ENCODE results near the gene TYRO3. TPM values are rescaled to one million over a fixed set of nuclear protein-coding genes. Genes with fewer than 3 reads are reported as not detected.

The TYRO3 gene
- total RNA-seq (2014; rRNA removed; shearing (Covaris generic)), result 10.8 and 11.8 TPM in 2 replicates

DNA sequence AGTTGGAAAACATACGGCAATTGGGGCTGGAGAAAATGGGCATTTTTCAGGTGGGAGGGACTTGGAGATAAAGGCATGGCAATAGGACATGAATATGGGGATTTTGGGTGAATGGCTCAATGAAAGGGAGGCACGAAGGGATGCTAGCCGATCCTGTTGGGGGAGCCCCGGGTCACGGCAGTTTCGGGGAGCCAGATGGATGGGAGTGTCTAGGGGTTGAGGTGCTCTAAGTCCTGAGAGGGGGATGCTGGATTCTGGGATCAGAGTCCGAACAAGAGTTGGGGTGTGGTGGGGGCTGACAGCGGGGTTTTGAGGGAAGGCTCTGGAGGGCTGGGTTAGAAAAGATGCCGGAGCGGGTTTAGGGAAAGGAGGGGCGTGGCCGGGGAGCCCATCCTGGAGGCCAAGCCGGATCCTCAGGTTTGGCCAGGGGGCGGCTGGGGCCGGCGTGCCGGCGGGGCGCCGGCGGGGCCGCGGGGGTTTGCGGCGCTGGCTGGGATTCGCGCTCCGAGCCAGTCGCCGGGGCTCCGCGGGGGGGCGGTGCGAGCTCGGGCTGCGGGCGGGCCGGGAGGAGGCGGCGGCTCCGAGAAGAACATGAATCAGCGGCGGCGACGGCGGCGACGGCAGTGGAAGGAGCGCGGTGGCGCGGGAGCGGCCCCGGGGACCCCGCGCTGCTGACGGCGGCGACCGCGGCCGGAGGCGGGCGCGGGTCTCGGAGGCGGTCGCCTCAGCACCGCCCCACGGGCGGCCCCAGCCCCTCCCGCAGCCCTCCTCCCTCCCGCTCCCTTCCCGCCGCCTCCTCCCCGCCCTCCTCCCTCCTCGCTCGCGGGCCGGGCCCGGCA, at the start of gene TYRO3:
TSS of gene TYRO3 (plus strand) at position 813 of the 839 bp plus-strand sequence. CDS start 46 bp downstream, outside the sequence.

DNA sequence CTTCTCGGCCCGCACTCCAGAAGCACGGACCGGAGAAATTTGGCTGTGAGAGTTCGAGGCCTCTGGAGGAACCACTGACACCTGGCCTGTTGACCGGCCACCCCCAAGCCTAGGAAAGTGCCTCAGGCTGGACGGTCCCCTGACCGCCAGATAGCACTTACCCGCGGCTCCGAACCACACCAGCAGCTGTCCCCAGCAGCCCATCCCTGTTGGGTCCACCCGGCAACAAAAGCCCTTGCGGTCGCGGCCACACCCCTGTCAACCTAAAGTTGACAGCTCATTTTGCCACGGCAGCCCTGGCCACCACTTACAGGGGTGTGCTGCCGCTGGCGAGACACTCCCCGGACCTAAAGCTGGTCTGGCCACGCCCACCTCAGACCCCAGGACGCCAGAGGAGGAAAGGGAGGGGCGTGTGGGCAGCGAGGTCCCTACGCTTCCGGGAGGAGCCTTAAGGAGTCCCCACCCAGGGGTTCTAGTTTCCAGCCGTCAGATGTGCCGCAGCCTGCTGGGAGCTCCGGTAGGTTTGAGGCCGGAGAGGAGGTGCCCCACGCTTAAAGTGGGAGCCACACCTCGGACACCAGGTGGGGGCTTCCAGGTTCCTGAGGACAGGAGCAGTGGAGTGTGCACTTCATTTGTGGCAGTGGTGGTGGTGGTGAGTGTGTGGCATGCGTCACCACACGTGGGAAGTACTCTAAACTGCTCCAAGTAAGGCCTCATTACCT, 45.3 kb upstream of the TYRO3 start, which contains the start of gene LTK:
TSS of gene LTK (minus strand) at position 322 of the 722 bp plus-strand sequence. CDS start at position 204, 118 bp downstream.

Other genes starting within 250 kb of the TYRO3 start
- gene OIP5, start 226.6 kb upstream of the TYRO3 start, total RNA-seq (2014; rRNA removed; shearing (Covaris generic)), result 14.0 and 19.5 TPM in 2 replicates
- 126 and 131 TPM in 2 replicates for gene NUSAP1, start 226.3 kb upstream of the TYRO3 start, total RNA-seq (2014; rRNA removed; shearing (Covaris generic))
- gene NDUFAF1, start 156.7 kb upstream of the TYRO3 start, total RNA-seq (2014; rRNA removed; shearing (Covaris generic)), result 38.1 and 39.1 TPM in 2 replicates
- 18.8 and 26.3 TPM in 2 replicates for gene RTF1, start 142.1 kb upstream of the TYRO3 start, total RNA-seq (2014; rRNA removed; shearing (Covaris generic))
- 1.8 and 1.9 TPM in 2 replicates for gene ITPKA, start 65.3 kb upstream of the TYRO3 start, total RNA-seq (2014; rRNA removed; shearing (Covaris generic))
- gene LTK, start 45.4 kb upstream of the TYRO3 start, total RNA-seq (2014; rRNA removed; shearing (Covaris generic)), result 0.08 and 0.13 TPM in 2 replicates
- 48.3 and 50.7 TPM in 2 replicates for gene RPAP1, start 15.0 kb upstream of the TYRO3 start, total RNA-seq (2014; rRNA removed; shearing (Covaris generic))
- 14.1 and 21.2 TPM in 2 replicates for gene MGA, start 101.2 kb downstream of the TYRO3 start, total RNA-seq (2014; rRNA removed; shearing (Covaris generic))
- 22.1 and 23.2 TPM in 2 replicates for gene MAPKBP1, start 215.3 kb downstream of the TYRO3 start, total RNA-seq (2014; rRNA removed; shearing (Covaris generic))

Measured in A375 (cell line).